Gastrocnemius medialis (tissue), 4 donors: Measurements from ENCODE around the gene BRINP1. TPM values are rescaled to one million over a fixed set of nuclear protein-coding genes. Genes with fewer than 3 reads are reported as not detected.

Experiments used
- ATAC-seq, 2 donors: fragments of 150-250 bp; one replicate each; pipeline ENCODE4 v1.9.1; 2016
- DNase-seq, 2 donors: peaks; one replicate each; pipeline ENCODE4 v3.0.0-alpha.2; 2019
- H3K27ac ChIP-seq, 4 donors: fragments of 200-600 bp; sonication (generic); 1 replicate in 1 of 4; 2 replicates in 3 of 4; pipeline ENCODE4 v1.5.1; 2016 to 2018; ENCODE audit warnings: mild to moderate bottlenecking in 2 of 4, moderate library complexity in 1 of 4
- H3K27me3 ChIP-seq, 3 donors: fragments of 200-600 bp; sonication (generic) in 2 of 3; 1 replicate in 1 of 3; 2 replicates in 2 of 3; pipeline versions ENCODE4 v1.5.1 to v1.6.0; 2016 to 2019; ENCODE audit warnings: mild to moderate bottlenecking in 1 of 3, moderate library complexity in 1 of 3
- H3K36me3 ChIP-seq, 2 donors: fragments of 200-600 bp; sonication (generic) in 1 of 2; one replicate each; pipeline ENCODE4 v1.5.1; 2017 to 2018
- H3K4me1 ChIP-seq, 2 donors: fragments of 200-600 bp; sonication (generic) in 1 of 2; one replicate each; pipeline ENCODE4 v1.5.1; 2016 to 2017; ENCODE audit warnings: mild to moderate bottlenecking in 2 of 2
- H3K4me3 ChIP-seq, 4 donors: fragments of 200-600 bp; sonication (generic) in 3 of 4; 1 replicate in 1 of 4; 2 replicates in 3 of 4; pipeline ENCODE4 v1.5.1; 2016 to 2019; ENCODE audit warnings: mild to moderate bottlenecking in 2 of 4
- H3K9me3 ChIP-seq, 3 donors: fragments of 200-600 bp; sonication (generic) in 2 of 3; 1 replicate in 1 of 3; 2 replicates in 2 of 3; pipeline ENCODE4 v1.5.1; 2016 to 2019
- POLR2A ChIP-seq, 2 donors: fragments of 450-650 bp; IDR thresholded peaks; one replicate each; pipeline ENCODE4 v1.6.1; 2017; ENCODE audit warnings: antibody characterized with exemption in 2 of 2, mild to moderate bottlenecking in 2 of 2, moderate library complexity in 2 of 2
- in situ Hi-C, 4 donors: fragments of 200-750 bp; cut with MboI; loops; one replicate each; pipeline versions ENCODE4 v1.15.0 to v1.8.0; 2017; ENCODE audit warnings: low sequenced_read_pairs in 4 of 4
- intact Hi-C: fragments of 100-400 bp; cut with DNase I; formaldehyde crosslinking; loops from one replicate; pipeline ENCODE4 v1.15.1; 2023; ENCODE audit warnings: low total_unique reads
- total RNA-seq, 4 donors: library from RNA; depleted of rRNA; stranded (reverse); fragments of >200 nt; gene quantifications; one replicate each; pipeline versions ENCODE4 v1.1.0 to v1.2.3, GENCODE V29; 2016
- TF ChIP-seq, protein P1 (sequence below), 5 experiments: fragments of 450-650 bp in 3 of 5; fragments of 200-600 bp in 2 of 5; sonication (generic) in 2 of 5; IDR thresholded peaks in 4 of 5; conservative IDR thresholded peaks in 1 of 5; 1 replicate in 4 of 5; 2 replicates in 1 of 5; pipeline ENCODE4 v1.5.1; 2016 to 2019; ENCODE audit warnings: antibody characterized with exemption in 5 of 5, mild to moderate bottlenecking in 3 of 5, moderate library complexity in 3 of 5

Gene BRINP1
- total RNA-seq, 4 donors from 2014 or later = 0.07 TPM; not detected in 3

DNA sequence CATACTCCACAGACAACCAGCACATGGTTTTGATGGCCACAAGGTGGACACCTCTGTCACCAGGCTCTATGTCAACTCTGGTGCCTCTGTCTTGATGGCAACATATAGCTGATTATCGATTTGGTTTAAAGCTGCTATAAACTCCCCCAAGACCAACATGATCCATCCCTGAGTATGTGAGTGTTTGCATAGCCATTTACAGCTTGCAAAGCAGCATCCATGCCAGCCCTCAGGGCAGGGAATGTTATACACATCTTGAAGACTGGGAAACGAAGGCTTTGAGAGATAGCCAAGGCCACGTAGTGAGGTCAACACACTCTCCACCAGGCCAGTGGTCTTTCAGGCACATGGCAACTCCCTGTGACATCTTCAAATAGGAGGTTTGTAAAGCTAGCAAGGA is 40.3 kb upstream of the BRINP1 start:
- ATAC-seq (no peak), DNase-seq (no peak)
- no peaks in the 10 kb centered on the region for H3K27me3 ChIP-seq
- no peaks in the 10 kb centered on the region for H3K36me3 ChIP-seq
- no peaks in the 10 kb centered on the region for H3K4me1 ChIP-seq
- no peak overlapping the region for H3K4me3 ChIP-seq
- intact Hi-C loops = no loop called here
- in situ Hi-C loops = no loop called here
- H3K9me3 ChIP-seq = no peaks in the 10 kb centered on the region
- no peak overlapping the region for H3K27ac ChIP-seq
- no peak for TF ChIP-seq POLR2A (IDR thresholded peaks at IDR 0.05)
- TF ChIP-seq, protein P1, sequence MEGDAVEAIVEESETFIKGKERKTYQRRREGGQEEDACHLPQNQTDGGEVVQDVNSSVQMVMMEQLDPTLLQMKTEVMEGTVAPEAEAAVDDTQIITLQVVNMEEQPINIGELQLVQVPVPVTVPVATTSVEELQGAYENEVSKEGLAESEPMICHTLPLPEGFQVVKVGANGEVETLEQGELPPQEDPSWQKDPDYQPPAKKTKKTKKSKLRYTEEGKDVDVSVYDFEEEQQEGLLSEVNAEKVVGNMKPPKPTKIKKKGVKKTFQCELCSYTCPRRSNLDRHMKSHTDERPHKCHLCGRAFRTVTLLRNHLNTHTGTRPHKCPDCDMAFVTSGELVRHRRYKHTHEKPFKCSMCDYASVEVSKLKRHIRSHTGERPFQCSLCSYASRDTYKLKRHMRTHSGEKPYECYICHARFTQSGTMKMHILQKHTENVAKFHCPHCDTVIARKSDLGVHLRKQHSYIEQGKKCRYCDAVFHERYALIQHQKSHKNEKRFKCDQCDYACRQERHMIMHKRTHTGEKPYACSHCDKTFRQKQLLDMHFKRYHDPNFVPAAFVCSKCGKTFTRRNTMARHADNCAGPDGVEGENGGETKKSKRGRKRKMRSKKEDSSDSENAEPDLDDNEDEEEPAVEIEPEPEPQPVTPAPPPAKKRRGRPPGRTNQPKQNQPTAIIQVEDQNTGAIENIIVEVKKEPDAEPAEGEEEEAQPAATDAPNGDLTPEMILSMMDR (IDR thresholded peaks at IDR 0.05 in 4 of 5, conservative IDR thresholded peaks at IDR 0.05 in 1 of 5) = no peak

DNA sequence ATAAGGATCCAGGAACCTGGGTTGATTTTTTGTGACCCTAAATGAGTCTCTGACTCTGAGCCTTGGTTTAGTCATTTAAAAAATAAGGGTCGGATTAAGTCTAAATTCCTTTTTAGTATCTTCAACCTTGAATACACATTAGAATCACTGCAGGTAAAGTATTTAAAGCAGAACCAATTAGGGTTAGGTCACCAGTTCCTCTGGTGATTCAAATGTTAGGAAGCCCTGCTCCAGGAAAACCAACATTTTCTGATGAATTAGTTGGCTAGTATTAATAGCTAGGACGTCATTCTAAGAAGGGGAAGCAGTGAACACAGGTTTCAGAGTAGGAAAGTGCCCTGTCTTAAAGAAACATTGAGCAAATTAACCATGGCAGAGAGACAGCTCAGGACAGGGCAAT is 31.4 kb upstream of the BRINP1 start:
- TF ChIP-seq, protein P1 (IDR thresholded peaks at IDR 0.05 in 4 of 5, conservative IDR thresholded peaks at IDR 0.05 in 1 of 5) = no peak
- no peak for TF ChIP-seq POLR2A (IDR thresholded peaks at IDR 0.05)
- DNase-seq = no peak
- Histone ChIP-seq H3K9me3 (no peaks in the 10 kb centered on the region), H3K36me3 (no peaks in the 10 kb centered on the region), H3K4me1 (no peaks in the 10 kb centered on the region), H3K27me3 (no peaks in the 10 kb centered on the region), H3K27ac (no peak overlapping the region), H3K4me3 (no peak overlapping the region)
- ATAC-seq = no peak
- in situ Hi-C loops (no loop called here), intact Hi-C loops (no loop called here)

GRCh38 chr9:119398350-119398749 is 29.1 kb upstream of the BRINP1 start:
- Histone ChIP-seq H3K4me1 (no peaks in the 10 kb centered on the region), H3K4me3 (no peak overlapping the region), H3K36me3 (no peaks in the 10 kb centered on the region), H3K9me3 (no peaks in the 10 kb centered on the region), H3K27ac (no peak overlapping the region), H3K27me3 (no peaks in the 10 kb centered on the region)
- in situ Hi-C loops (no loop called here), intact Hi-C loops (no loop called here)
- ATAC-seq = no peak
- DNase-seq = no peak
- TF ChIP-seq, protein P1 (IDR thresholded peaks at IDR 0.05 in 4 of 5, conservative IDR thresholded peaks at IDR 0.05 in 1 of 5) = no peak
- no peak for TF ChIP-seq POLR2A (IDR thresholded peaks at IDR 0.05)

DNA sequence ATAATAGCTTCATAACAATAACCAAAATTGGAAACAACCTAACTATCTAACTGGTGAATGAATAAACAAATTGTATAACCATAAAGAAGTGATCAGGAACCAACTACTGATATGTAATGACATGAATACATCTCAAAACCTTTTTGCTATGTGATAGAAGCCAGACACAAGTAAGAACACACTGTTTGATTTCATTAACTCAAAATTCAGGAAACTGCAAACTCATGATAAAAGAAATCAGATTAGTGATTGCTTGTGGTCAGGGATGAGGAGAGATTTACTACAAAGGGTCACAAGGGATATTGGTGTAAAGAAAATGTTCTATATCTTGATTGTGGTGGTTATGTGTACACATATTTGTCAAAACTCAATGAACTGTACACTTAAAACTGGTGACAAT is 22.6 kb upstream of the BRINP1 start:
- no peaks in the 10 kb centered on the region for H3K9me3 ChIP-seq
- H3K4me3 ChIP-seq = no peak overlapping the region
- H3K4me1 ChIP-seq = no peaks in the 10 kb centered on the region
- DNase-seq (no peak), ATAC-seq (no peak)
- no peaks in the 10 kb centered on the region for H3K27me3 ChIP-seq
- no peaks in the 10 kb centered on the region for H3K36me3 ChIP-seq
- intact Hi-C loops (no loop called here), in situ Hi-C loops (no loop called here)
- TF ChIP-seq, protein P1 (IDR thresholded peaks at IDR 0.05 in 4 of 5, conservative IDR thresholded peaks at IDR 0.05 in 1 of 5) = no peak
- TF ChIP-seq POLR2A (IDR thresholded peaks at IDR 0.05) = no peak
- H3K27ac ChIP-seq = no peak overlapping the region

DNA sequence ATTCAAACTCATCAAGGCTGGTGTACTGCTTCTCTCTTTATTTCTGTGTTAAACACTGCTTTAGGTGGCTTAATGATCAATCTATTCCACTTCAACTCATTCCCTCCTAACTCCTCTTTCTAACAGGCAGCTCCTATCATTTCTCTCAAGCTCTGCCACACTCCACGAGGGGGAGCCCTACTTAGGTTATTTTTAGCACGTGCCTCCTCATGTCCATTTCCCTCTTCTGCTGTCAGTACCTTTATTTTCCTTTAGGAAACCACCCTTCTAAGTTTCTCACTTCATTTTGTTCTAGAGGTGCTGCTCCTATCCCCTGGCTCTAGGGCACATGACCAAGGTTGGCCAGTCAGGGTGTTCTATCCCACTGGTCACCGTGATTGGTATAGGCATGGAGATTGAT is 6.7 kb upstream of the BRINP1 start:
- Histone ChIP-seq H3K27ac (no peak overlapping the region), H3K27me3 (peaks cover 0 to 9% (median 0%) of the 10 kb centered on the region in 3 donors), H3K9me3 (no peaks in the 10 kb centered on the region), H3K4me1 (no peaks in the 10 kb centered on the region), H3K4me3 (no peak overlapping the region), H3K36me3 (no peaks in the 10 kb centered on the region)
- DNase-seq (no peak), ATAC-seq (no peak)
- in situ Hi-C loops = no loop called here
- intact Hi-C loops = no loop called here
- TF ChIP-seq POLR2A (IDR thresholded peaks at IDR 0.05) = no peak
- TF ChIP-seq, protein P1 (IDR thresholded peaks at IDR 0.05 in 4 of 5, conservative IDR thresholded peaks at IDR 0.05 in 1 of 5) = no peak
